K562 (cell line): ENCODE measurements around the gene SLC7A6. TPM values are rescaled to one million over a fixed set of nuclear protein-coding genes. Genes with fewer than 3 reads are reported as not detected.

Source experiments
- CAMTA2 ChIP-seq: fragments of 250-450 bp; sonication (Bioruptor Pico); conservative IDR thresholded peaks from 2 replicates; pipeline ENCODE4 v1.5.1; 2022
- CEBPG ChIP-seq, 3 experiments: fragments of 200-800 bp in 1 of 3; sonication (Bioruptor generic) in 1 of 3; sonication (generic) in 1 of 3; formaldehyde crosslinking in 1 of 3; IDR thresholded peaks in 2 of 3; conservative IDR thresholded peaks in 1 of 3; 2 replicates each; pipeline versions ENCODE4 v1.6.1 to v1.8.0; 2016 to 2022; ENCODE audit warnings: missing compliant biosample characterization in 2 of 3, missing genetic modification characterization in 2 of 3, mild to moderate bottlenecking in 1 of 3, missing genetic modification reagents in 1 of 3
- CHD2 ChIP-seq: IDR thresholded peaks from 2 replicates; pipeline ENCODE4 v1.6.1; 2011; ENCODE audit warnings: low read depth, low read length
- CREM ChIP-seq: IDR thresholded peaks from 2 replicates; pipeline ENCODE4 v1.6.1; 2014; ENCODE audit warnings: antibody characterized with exemption, low read depth
- FIP1L1 ChIP-seq: fragments of 200-400 bp; formaldehyde crosslinking; IDR thresholded peaks from 2 replicates; pipeline ENCODE4 v1.6.1; 2018; ENCODE audit warnings: mild to moderate bottlenecking, low read depth, low read length; ENCODE audit not compliant: poor library complexity, severe bottlenecking
- GABPB2 ChIP-seq: fragments of 250-450 bp; sonication (Bioruptor Pico); conservative IDR thresholded peaks from 2 replicates; pipeline ENCODE4 v1.5.1; 2021; ENCODE audit warnings: mild to moderate bottlenecking
- KAT8 ChIP-seq: fragments of 450-650 bp; IDR thresholded peaks from 2 replicates; pipeline ENCODE4 v1.6.1; 2016; ENCODE audit warnings: low read depth, mild to moderate bottlenecking
- NBN ChIP-seq: fragments of 450-650 bp; IDR thresholded peaks from 2 replicates; pipeline ENCODE4 v1.6.1; 2016; ENCODE audit warnings: low read depth, mild to moderate bottlenecking
- PHTF2 ChIP-seq: fragments of 250-450 bp; sonication (Bioruptor Pico); IDR thresholded peaks from 2 replicates; pipeline ENCODE4 v1.5.0; 2021; ENCODE audit warnings: mild to moderate bottlenecking
- PTBP1 ChIP-seq: fragments of 200-400 bp; formaldehyde crosslinking; IDR thresholded peaks from 2 replicates; pipeline ENCODE4 v1.6.1; 2017; ENCODE audit warnings: low read depth, low read length
- RFX1 ChIP-seq: fragments of 450-650 bp; IDR thresholded peaks from 2 replicates; pipeline ENCODE4 v1.6.1; 2016; ENCODE audit warnings: mild to moderate bottlenecking, moderate library complexity
- SAP30 ChIP-seq: fragments of 200-600 bp; sonication (generic); IDR thresholded peaks from 2 replicates; pipeline ENCODE4 v1.6.1; 2012; ENCODE audit warnings: borderline replicate concordance, low read depth, mild to moderate bottlenecking, moderate library complexity, low read length, control low read depth, inconsistent platforms; ENCODE audit not compliant: insufficient read depth, poor library complexity, severe bottlenecking
- SFPQ ChIP-seq: fragments of 200-400 bp; formaldehyde crosslinking; IDR thresholded peaks from 2 replicates; pipeline ENCODE4 v1.6.1; 2017; ENCODE audit warnings: mild to moderate bottlenecking, low read depth, low read length, moderate library complexity
- SNIP1 ChIP-seq: fragments of 450-650 bp; IDR thresholded peaks from 2 replicates; pipeline ENCODE4 v1.7.1; 2017; ENCODE audit warnings: low read depth, mild to moderate bottlenecking
- TCF3 ChIP-seq: sonication (generic); formaldehyde crosslinking; IDR thresholded peaks from 2 replicates; pipeline ENCODE4 v1.4.0; 2020; ENCODE audit warnings: mild to moderate bottlenecking, missing genetic modification reagents
- ZNF134 ChIP-seq: fragments of 250-450 bp; sonication (Bioruptor Pico); conservative IDR thresholded peaks from 2 replicates; pipeline ENCODE4 v1.4.0; 2020
- polyA plus RNA-seq, 8 experiments: library from polyadenylated mRNA; depleted of rRNA in 4 of 8; stranded (reverse) in 5 of 8; unstranded in 3 of 8; fragments of >200 nt; fragmentation: Nextera tagmentation in 2 of 8; fragmentation: Illumina TruSeq in 1 of 8; extraction: Ambion mirVana in 2 of 8; extraction: Trizol in 1 of 8; gene quantifications; 2 replicates each; pipeline versions ENCODE4 v1.2.1 to v1.2.3, GENCODE V29; 2011 to 2014; ENCODE audit warnings: inconsistent platforms in 1 of 8, missing spikeins in 1 of 8
- total RNA-seq, 7 experiments: library from RNA; depleted of rRNA in 6 of 7; stranded (reverse); fragments of >200 nt in 6 of 7; fragmentation: Illumina TruSeq in 2 of 7; extraction: Trizol in 2 of 7; gene quantifications; 2 replicates each; pipeline versions ENCODE4 v1.2.1 to v1.2.3, GENCODE V29; 2011 to 2021; ENCODE audit warnings: low replicate concordance in 1 of 7
- TF ChIP-seq, protein P1 (sequence below): fragments of 450-650 bp; formaldehyde crosslinking; IDR thresholded peaks from 2 replicates; pipeline ENCODE4 v1.4.0; 2020; ENCODE audit warnings: mild to moderate bottlenecking
- TF ChIP-seq, protein P2 (sequence below): fragments of 450-650 bp; formaldehyde crosslinking; IDR thresholded peaks from 2 replicates; pipeline ENCODE4 v1.4.0; 2020; ENCODE audit warnings: mild to moderate bottlenecking, moderate library complexity
- TF ChIP-seq, protein P3 (sequence below): IDR thresholded peaks from 2 replicates; pipeline ENCODE4 v1.6.1; 2011; ENCODE audit warnings: borderline replicate concordance, low read depth, mild to moderate bottlenecking, moderate library complexity, low read length; ENCODE audit not compliant: insufficient read depth, poor library complexity, severe bottlenecking

The SLC7A6 gene
- total and polyA plus RNA-seq, 9 of the 15 experiments (the other 6 are each of a cell fraction or from before 2014, with no cell fraction given), result 12.6 to 60.1 (median 29.8) TPM

GRCh38 chr16:68264128-68265077 is at the start of gene SLC7A6 (continued):
- TF ChIP-seq, protein P1, sequence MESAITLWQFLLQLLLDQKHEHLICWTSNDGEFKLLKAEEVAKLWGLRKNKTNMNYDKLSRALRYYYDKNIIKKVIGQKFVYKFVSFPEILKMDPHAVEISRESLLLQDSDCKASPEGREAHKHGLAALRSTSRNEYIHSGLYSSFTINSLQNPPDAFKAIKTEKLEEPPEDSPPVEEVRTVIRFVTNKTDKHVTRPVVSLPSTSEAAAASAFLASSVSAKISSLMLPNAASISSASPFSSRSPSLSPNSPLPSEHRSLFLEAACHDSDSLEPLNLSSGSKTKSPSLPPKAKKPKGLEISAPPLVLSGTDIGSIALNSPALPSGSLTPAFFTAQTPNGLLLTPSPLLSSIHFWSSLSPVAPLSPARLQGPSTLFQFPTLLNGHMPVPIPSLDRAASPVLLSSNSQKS (CRISPR knock-in tag), result no peak
- TF ChIP-seq TCF3 (peak; percentile 17; the same call in 1 of the 2 replicates), SNIP1 (no peak), RFX1 (no peak), FIP1L1 (peak; percentile 77), KAT8 (no peak), SAP30 (peak; percentile 54), CAMTA2 (CRISPR knock-in tag) (no peak), ZNF134 (CRISPR knock-in tag) (no peak), CHD2 (0 out of 2 replicates have a peak, but pooled peaks have one; percentile 5), CREM (peak; percentile 81), GABPB2 (CRISPR knock-in tag) (no peak), PTBP1 (0 out of 2 replicates have a peak, but pooled peaks have one; percentile 26), PHTF2 (CRISPR knock-in tag) (no peak), CEBPG (CRISPR knock-in tag; IDR thresholded peaks at IDR 0.05) (no peak), CEBPG (tag; conservative IDR thresholded peaks at IDR 0.05 in 1 of 2, IDR thresholded peaks at IDR 0.05 in 1 of 2) (no peak), SFPQ (no peak), NBN (no peak)
- TF ChIP-seq, protein P2, sequence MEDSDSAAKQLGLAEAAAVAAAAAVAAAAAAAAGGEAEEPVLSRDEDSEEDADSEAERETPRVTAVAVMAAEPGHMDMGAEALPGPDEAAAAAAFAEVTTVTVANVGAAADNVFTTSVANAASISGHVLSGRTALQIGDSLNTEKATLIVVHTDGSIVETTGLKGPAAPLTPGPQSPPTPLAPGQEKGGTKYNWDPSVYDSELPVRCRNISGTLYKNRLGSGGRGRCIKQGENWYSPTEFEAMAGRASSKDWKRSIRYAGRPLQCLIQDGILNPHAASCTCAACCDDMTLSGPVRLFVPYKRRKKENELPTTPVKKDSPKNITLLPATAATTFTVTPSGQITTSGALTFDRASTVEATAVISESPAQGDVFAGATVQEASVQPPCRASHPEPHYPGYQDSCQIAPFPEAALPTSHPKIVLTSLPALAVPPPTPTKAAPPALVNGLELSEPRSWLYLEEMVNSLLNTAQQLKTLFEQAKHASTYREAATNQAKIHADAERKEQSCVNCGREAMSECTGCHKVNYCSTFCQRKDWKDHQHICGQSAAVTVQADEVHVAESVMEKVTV (CRISPR knock-in tag), result peak; percentile 44; the same call in 1 of the 2 replicates
- TF ChIP-seq, protein P3, sequence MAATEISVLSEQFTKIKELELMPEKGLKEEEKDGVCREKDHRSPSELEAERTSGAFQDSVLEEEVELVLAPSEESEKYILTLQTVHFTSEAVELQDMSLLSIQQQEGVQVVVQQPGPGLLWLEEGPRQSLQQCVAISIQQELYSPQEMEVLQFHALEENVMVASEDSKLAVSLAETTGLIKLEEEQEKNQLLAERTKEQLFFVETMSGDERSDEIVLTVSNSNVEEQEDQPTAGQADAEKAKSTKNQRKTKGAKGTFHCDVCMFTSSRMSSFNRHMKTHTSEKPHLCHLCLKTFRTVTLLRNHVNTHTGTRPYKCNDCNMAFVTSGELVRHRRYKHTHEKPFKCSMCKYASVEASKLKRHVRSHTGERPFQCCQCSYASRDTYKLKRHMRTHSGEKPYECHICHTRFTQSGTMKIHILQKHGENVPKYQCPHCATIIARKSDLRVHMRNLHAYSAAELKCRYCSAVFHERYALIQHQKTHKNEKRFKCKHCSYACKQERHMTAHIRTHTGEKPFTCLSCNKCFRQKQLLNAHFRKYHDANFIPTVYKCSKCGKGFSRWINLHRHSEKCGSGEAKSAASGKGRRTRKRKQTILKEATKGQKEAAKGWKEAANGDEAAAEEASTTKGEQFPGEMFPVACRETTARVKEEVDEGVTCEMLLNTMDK, result peak; percentile 95
